NCI-H2196 treated with DMSO at 0.1 percent for 48 hours (cell line): ENCODE measurements around the gene IFNW1.

Experiments used
- DNase-seq: peaks from one replicate; lab custom pipeline; 2025; ENCODE audit not compliant: unreplicated experiment; lab: John Stamatoyannopoulos, UW

Gene IFNW1

GRCh38 chr9:21110708-21111576 lies 30.7 kb downstream of the IFNW1 start:
- no peak for DNase-seq

- no peak for DNase-seq
Observed at GRCh38 chr9:21104787-21105186, 36.8 kb downstream of the IFNW1 start.

- DNase-seq, result no peak
Observed at GRCh38 chr9:21102305-21102704, 39.3 kb downstream of the IFNW1 start.

- DNase-seq, result no peak
Observed at GRCh38 chr9:21097817-21098216, 43.8 kb downstream of the IFNW1 start.

DNA sequence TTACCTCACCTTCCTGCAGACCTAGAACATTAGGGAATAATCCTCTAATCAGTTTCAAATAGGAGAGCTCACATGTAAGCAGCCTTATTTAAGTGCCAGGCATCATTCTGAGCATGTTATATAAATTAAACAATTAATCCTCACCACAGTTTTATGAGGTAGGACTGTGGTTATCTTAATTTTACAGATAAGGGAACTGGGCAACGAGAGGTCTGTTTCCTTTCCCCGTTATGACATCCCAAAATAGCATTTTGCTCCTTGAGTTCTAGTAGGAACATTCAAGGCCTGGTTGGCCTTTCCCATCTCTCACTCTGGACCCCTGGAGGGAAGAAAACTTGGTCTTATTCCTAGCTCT lies 44.8 kb downstream of the IFNW1 start:
- no peak for DNase-seq

DNA sequence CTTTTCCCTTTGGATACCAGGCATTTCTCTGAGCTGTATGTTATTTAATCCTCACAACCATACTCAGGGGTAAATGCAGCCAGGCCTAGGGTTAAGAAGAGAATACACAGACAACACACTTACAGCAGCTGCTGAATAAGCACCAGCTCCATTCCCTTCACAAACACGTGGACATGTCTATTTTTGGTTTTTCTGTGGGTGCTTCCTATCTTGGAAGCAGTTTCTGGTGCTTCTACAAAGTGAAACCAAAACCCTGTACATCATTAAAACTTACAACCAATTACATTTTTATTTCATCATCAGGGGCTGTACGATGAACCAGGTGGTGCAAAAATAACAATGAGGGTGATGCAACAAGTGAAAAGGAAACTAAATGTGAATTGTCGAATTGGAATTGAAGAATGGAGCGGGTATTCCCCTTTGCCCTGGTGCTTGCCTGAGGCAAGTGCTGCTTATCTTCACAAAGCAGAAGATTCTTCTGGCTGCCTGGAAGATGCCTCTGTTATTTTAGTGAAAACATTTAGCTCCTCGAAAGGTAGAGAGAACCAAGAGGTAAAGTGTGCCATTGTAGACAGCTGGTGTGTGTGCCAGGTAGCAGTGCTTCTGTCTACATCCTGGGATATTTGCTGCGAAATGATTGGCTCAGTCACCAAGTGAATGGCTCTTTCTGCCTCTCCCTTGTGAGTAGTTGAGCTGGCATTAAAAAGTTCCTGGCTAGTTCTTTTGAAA lies 45.3 kb downstream of the IFNW1 start:
- DNase-seq, result no peak

GRCh38 chr9:21095561-21095960 lies 46.1 kb downstream of the IFNW1 start:
- DNase-seq, result no peak
